ENCODE results near the gene COG7. TPM values are rescaled to one million over a fixed set of nuclear protein-coding genes. Genes with fewer than 3 reads are reported as not detected.

The COG7 gene
- total RNA-seq, 1 experiment from 2014 or later, result 22.6 TPM

DNA sequence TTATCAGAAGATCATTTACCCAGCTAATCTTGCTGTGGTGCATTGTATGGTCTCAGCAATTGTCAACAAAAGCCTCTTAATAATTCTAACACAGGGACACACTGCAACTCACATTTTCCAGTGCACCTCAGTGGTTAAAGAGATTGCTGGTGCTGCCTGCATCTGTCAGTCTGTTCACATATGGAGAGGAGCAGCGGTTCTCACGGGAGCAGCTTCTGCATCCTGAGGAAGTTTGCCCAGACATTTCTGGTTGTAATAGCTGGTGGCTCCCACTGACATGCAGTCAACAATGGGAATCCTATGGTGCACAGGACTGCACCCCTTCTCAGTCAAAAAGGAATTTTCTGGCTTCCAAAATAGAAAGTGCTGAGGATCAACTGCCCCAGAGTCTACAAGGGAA, 49.5 kb upstream of the COG7 start:
- H3K27me3 Mint-ChIP-seq (ENCODE audit: low read depth), result no peaks in the 10 kb centered on the region
- peaks cover 5% of the 10 kb centered on the region for H3K36me3 Mint-ChIP-seq
- no peaks in the 10 kb centered on the region for H3K9me3 Mint-ChIP-seq
- TF ChIP-seq FOXK1 (CRISPR knock-in tag; IDR thresholded peaks at IDR 0.05) (no peak), TP53 (CRISPR knock-in tag; IDR thresholded peaks at IDR 0.05) (no peak), FOXJ3 (CRISPR knock-in tag; IDR thresholded peaks at IDR 0.05; ENCODE audit: borderline replicate concordance) (no peak), HMGA2 (CRISPR knock-in tag; IDR thresholded peaks at IDR 0.05) (no peak), PRRX2 (CRISPR knock-in tag; IDR thresholded peaks at IDR 0.05) (no peak)
- H3K27ac Mint-ChIP-seq, result peak overlapping the region; percentile 35; the same call in 1 of the 2 replicates
- POLR2A ChIA-PET, result no interaction called here
- CTCF ChIA-PET, result no interaction called here
- no peak overlapping the region for H3K4me3 Mint-ChIP-seq
- peaks cover 62% of the 10 kb centered on the region for H3K4me1 Mint-ChIP-seq
- ATAC-seq (no peak), DNase-seq (ENCODE audit: low spot score) (no peak)

DNA sequence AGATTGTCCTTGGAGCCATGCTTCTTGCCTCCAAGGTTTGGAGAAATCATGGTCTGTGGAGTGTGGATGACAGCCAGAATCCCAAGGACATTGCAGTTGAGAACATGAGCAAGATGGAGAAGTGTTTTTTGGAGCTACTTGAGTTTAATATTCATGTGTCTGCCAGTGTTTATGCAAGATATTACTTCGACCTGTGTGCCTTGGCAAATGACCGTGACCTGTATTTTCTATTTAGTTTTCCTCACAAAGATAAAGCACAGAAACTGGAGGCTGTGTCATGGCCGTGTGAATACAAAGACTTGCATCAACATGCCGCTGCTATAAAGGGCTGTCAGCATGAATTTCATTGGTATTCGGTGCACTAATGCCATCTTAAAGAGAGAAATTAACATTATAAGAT, 48.3 kb upstream of the COG7 start:
- Mint-ChIP-seq H3K36me3 (peaks cover 3% of the 10 kb centered on the region), H3K4me3 (no peak overlapping the region), H3K27ac (no peak overlapping the region), H3K27me3 (ENCODE audit: low read depth) (no peaks in the 10 kb centered on the region), H3K9me3 (no peaks in the 10 kb centered on the region), H3K4me1 (peaks cover 54% of the 10 kb centered on the region)
- TF ChIP-seq NFE2L1 (CRISPR knock-in tag; IDR thresholded peaks at IDR 0.05), result no peak
- TF ChIP-seq ETV6 (CRISPR knock-in tag; IDR thresholded peaks at IDR 0.05), result no peak
- TF ChIP-seq, protein P1, sequence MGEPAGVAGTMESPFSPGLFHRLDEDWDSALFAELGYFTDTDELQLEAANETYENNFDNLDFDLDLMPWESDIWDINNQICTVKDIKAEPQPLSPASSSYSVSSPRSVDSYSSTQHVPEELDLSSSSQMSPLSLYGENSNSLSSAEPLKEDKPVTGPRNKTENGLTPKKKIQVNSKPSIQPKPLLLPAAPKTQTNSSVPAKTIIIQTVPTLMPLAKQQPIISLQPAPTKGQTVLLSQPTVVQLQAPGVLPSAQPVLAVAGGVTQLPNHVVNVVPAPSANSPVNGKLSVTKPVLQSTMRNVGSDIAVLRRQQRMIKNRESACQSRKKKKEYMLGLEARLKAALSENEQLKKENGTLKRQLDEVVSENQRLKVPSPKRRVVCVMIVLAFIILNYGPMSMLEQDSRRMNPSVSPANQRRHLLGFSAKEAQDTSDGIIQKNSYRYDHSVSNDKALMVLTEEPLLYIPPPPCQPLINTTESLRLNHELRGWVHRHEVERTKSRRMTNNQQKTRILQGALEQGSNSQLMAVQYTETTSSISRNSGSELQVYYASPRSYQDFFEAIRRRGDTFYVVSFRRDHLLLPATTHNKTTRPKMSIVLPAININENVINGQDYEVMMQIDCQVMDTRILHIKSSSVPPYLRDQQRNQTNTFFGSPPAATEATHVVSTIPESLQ (CRISPR knock-in tag; IDR thresholded peaks at IDR 0.05), result no peak
- TF ChIP-seq NR3C1 (CRISPR knock-in tag; conservative IDR thresholded peaks at IDR 0.05; ENCODE audit: low read depth), result no peak
- TF ChIP-seq SMAD3 (CRISPR knock-in tag; IDR thresholded peaks at IDR 0.05; ENCODE audit: borderline replicate concordance), result no peak
- TF ChIP-seq IRF2 (CRISPR knock-in tag; IDR thresholded peaks at IDR 0.05; ENCODE audit: borderline replicate concordance, low read depth), result no peak
- TF ChIP-seq, protein P2, sequence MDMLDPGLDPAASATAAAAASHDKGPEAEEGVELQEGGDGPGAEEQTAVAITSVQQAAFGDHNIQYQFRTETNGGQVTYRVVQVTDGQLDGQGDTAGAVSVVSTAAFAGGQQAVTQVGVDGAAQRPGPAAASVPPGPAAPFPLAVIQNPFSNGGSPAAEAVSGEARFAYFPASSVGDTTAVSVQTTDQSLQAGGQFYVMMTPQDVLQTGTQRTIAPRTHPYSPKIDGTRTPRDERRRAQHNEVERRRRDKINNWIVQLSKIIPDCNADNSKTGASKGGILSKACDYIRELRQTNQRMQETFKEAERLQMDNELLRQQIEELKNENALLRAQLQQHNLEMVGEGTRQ (CRISPR knock-in tag; IDR thresholded peaks at IDR 0.05), result no peak
- ATAC-seq (no peak), DNase-seq (ENCODE audit: low spot score) (no peak)
- CTCF ChIA-PET, result interaction anchor here (1.2 kb wide), 1 partner anchor 7 kb away, joined by 3 read pairs; no protein-coding TSS in a partner anchor
- POLR2A ChIA-PET, result no interaction called here

DNA sequence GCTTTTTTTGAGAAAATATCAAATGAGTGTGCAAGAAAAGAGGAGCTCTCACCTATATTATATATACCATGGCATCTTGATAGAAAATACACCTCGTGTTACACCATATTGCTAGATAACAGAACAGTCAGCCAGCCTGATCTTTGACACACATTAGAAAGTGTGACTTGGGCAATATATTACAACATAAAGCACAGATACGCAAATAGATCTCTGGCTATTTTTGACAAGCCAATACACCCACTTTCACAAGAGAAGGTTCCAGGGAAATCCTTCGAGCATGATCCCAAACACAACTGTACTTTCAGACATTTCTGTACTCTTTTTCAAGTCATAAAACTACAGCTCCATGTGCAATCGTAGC, 47.9 kb upstream of the COG7 start:
- no peaks in the 10 kb centered on the region for H3K9me3 Mint-ChIP-seq
- no peak overlapping the region for H3K4me3 Mint-ChIP-seq
- no peak for DNase-seq (ENCODE audit: low spot score)

More for the DNA sequence above, 47.9 kb upstream of the COG7 start:
- TF ChIP-seq, protein P3, sequence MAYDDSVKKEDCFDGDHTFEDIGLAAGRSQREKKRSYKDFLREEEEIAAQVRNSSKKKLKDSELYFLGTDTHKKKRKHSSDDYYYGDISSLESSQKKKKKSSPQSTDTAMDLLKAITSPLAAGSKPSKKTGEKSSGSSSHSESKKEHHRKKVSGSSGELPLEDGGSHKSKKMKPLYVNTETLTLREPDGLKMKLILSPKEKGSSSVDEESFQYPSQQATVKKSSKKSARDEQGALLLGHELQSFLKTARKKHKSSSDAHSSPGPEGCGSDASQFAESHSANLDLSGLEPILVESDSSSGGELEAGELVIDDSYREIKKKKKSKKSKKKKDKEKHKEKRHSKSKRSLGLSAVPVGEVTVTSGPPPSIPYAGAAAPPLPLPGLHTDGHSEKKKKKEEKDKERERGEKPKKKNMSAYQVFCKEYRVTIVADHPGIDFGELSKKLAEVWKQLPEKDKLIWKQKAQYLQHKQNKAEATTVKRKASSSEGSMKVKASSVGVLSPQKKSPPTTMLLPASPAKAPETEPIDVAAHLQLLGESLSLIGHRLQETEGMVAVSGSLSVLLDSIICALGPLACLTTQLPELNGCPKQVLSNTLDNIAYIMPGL (CRISPR knock-in tag; IDR thresholded peaks at IDR 0.05), result no peak
- TF ChIP-seq ZNF671 (CRISPR knock-in tag; IDR thresholded peaks at IDR 0.05), result no peak
- no peak for TF ChIP-seq TCF7 (CRISPR knock-in tag; IDR thresholded peaks at IDR 0.05; ENCODE audit: low read depth)
- TF ChIP-seq ZNF263 (CRISPR knock-in tag; IDR thresholded peaks at IDR 0.05; ENCODE audit: low read depth), result no peak
- TF ChIP-seq CREM (CRISPR knock-in tag; IDR thresholded peaks at IDR 0.05), result no peak
- TF ChIP-seq GABPB1 (CRISPR knock-in tag; IDR thresholded peaks at IDR 0.05), result no peak
- TF ChIP-seq, protein P4, sequence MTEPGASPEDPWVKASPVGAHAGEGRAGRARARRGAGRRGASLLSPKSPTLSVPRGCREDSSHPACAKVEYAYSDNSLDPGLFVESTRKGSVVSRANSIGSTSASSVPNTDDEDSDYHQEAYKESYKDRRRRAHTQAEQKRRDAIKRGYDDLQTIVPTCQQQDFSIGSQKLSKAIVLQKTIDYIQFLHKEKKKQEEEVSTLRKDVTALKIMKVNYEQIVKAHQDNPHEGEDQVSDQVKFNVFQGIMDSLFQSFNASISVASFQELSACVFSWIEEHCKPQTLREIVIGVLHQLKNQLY (CRISPR knock-in tag; IDR thresholded peaks at IDR 0.05), result no peak
- TF ChIP-seq FOXJ3 (CRISPR knock-in tag; IDR thresholded peaks at IDR 0.05; ENCODE audit: borderline replicate concordance), result no peak
- TF ChIP-seq NFYB (CRISPR knock-in tag; conservative IDR thresholded peaks at IDR 0.05; ENCODE audit: low read depth), result no peak
- TF ChIP-seq GRHL2 (CRISPR knock-in tag; IDR thresholded peaks at IDR 0.05; ENCODE audit: insufficient replicate concordance, severe bottlenecking), result no peak
- no peak for TF ChIP-seq OVOL2 (CRISPR knock-in tag; IDR thresholded peaks at IDR 0.05; ENCODE audit: borderline replicate concordance)
- TF ChIP-seq, protein P5, sequence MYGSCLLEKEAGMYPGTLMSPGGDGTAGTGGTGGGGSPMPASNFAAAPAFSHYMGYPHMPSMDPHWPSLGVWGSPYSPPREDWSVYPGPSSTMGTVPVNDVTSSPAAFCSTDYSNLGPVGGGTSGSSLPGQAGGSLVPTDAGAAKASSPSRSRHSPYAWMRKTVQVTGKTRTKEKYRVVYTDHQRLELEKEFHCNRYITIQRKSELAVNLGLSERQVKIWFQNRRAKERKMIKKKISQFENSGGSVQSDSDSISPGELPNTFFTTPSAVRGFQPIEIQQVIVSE (CRISPR knock-in tag; IDR thresholded peaks at IDR 0.05; ENCODE audit: borderline replicate concordance), result no peak
- peaks cover 3% of the 10 kb centered on the region for H3K36me3 Mint-ChIP-seq
- ATAC-seq, result no peak
- POLR2A ChIA-PET, result no interaction called here
- peaks cover 50% of the 10 kb centered on the region for H3K4me1 Mint-ChIP-seq
- H3K27me3 Mint-ChIP-seq (ENCODE audit: low read depth), result no peaks in the 10 kb centered on the region
- CTCF ChIA-PET, result interaction anchor here (1.2 to 1.5 kb wide), 2 partner anchors 8 to 96 kb away, joined by 3 to 7 read pairs; no protein-coding TSS in a partner anchor
- no peak overlapping the region for H3K27ac Mint-ChIP-seq
